Camera-type eye (tissue), 1 donor: ENCODE results near the gene RTP3. TPM values are rescaled to one million over a fixed set of nuclear protein-coding genes. Genes with fewer than 3 reads are reported as not detected.

ENCODE experiments used
- total RNA-seq: library from RNA; depleted of rRNA; stranded (reverse); fragments of >200 nt; gene quantifications from one replicate; pipeline ENCODE4 v1.2.3, GENCODE V29; 2014

RTP3 gene
- not detected for total RNA-seq

GRCh38 chr3:46497556-46498265 is at the start of gene RTP3:
Gene RTP3, plus strand, starts transcription at chr3:46497976. Its CDS starts 87 bp downstream, at chr3:46498063.

GRCh38 chr3:46464326-46465195 is 33.2 kb upstream of the RTP3 start, which contains the start of gene LTF:
Gene LTF, minus strand, starts transcription at chr3:46464905. Its CDS starts 38 bp downstream, at chr3:46464867.

Other genes starting within 250 kb of the RTP3 start
- 0.77 TPM for gene CCR2, start 143.9 kb upstream of the RTP3 start, total RNA-seq
- gene CCR5, start 127.0 kb upstream of the RTP3 start, total RNA-seq, result 0.11 TPM
- 1.7 TPM for gene CCRL2, start 90.7 kb upstream of the RTP3 start, total RNA-seq
- gene LTF, start 33.1 kb upstream of the RTP3 start, total RNA-seq, result 52.9 TPM
- gene LRRC2, start 68.3 kb downstream of the RTP3 start, total RNA-seq, result 3.6 TPM
- gene FAM240A, start 114.5 kb downstream of the RTP3 start, total RNA-seq, result not detected
- 8.3 TPM for gene ALS2CL, start 195.7 kb downstream of the RTP3 start, total RNA-seq
- gene TMIE, start 203.4 kb downstream of the RTP3 start, total RNA-seq, result 3.0 TPM
- 1.2 TPM for gene PRSS50, start 219.9 kb downstream of the RTP3 start, total RNA-seq